HG03521 (cell line): ENCODE results near the gene SOX8.

ENCODE experiments used
- ATAC-seq: cut with Tn5 transposase; IDR thresholded peaks from one replicate; pipeline ENCODE4 v1.9.1; 2021; ENCODE audit warnings: mild to moderate bottlenecking, moderate library complexity; ENCODE audit not compliant: unreplicated experiment

Gene SOX8

DNA sequence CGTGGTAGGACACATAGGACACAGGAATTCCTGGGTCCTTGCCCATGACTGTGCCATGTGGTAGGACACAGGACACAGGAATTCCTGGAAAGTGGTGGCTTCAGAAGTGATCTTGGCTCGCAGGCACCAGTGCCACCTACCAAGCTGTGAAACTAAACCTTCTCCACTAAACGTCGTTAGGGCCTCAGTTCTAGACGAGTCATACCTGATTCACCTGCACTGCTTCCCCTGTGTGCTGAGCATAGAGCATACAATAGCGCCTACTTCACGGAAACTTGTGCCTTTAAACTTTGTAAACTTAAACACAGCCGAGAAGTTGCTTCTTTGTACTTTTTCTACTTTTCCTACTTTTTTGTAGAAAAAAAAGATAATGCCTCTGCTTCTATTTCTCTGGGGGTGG lies 4.8 kb downstream of the SOX8 start:
- no peak for ATAC-seq

GRCh38 chr16:986925-987582 lies 5.5 kb downstream of the SOX8 start:
- ATAC-seq = no peak

DNA sequence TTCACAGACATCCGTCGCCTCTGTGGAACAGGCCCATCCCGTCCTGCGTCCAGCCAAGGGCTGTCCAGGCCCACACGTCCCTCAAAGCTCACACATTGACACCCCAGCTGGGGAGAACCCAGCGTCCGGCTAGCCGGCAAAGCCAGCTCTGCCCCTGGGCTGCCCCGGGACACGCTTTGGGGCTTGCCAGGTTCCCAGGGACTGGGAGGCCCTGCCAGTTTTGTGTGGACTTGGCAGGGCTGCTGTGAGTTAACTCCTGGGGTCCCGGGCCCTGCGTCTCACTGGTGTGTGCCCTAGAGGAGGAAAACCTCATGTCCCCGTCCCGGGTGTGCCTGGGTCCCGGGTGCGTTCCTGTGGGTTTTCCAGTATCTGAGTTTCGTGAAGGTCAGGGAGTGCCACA lies 6.3 kb downstream of the SOX8 start:
- no peak for ATAC-seq

- no peak for ATAC-seq
Observed at GRCh38 chr16:988471-989353, 7.1 kb downstream of the SOX8 start.

- no peak for ATAC-seq
Observed at GRCh38 chr16:989354-989814, 7.8 kb downstream of the SOX8 start.

GRCh38 chr16:990516-991291 lies 9.1 kb downstream of the SOX8 start:
- no peak for ATAC-seq

DNA sequence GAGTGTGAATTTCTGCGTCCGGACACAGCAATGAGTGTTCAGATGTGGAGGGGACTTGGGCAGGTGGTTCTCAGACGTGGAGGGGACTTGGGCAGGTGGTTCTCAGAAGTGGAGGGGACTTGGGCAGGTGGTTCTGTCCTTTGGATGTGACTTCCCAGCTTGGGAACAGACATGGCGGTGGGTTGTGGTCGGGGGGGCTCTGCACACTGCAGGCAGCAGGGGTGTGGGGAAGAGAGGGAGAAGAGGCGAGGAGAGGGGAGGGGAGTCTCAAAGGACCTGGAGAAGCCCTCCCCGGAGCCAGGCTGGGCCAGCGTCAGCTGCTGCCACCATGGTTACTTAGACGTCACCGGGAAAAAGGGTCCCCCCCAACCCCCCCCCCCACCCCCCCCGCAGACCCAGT lies 9.8 kb downstream of the SOX8 start:
- no peak for ATAC-seq

GRCh38 chr16:991773-992172 lies 10.2 kb downstream of the SOX8 start:
- ATAC-seq = no peak

GRCh38 chr16:993731-994130 lies 12.2 kb downstream of the SOX8 start:
- ATAC-seq = no peak

DNA sequence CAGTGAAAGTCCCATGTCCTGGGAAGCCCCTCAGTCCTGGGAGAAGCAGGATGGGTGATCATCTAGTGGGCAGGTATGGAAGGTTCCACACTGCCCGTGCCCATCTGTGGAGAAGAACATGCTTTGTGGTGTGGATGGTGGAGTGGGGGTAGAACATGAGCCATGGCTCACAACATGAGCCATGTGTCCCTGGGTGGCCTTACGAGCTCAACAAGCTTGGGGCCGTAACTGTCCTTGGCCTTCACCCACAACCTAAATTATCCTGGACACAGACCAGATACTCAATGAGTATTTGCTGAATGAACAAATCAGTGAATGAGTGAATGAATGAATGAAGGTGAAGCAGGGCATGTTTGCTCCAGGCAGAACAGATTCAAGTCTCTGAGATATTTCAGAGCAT lies 13.5 kb downstream of the SOX8 start:
- no peak for ATAC-seq

DNA sequence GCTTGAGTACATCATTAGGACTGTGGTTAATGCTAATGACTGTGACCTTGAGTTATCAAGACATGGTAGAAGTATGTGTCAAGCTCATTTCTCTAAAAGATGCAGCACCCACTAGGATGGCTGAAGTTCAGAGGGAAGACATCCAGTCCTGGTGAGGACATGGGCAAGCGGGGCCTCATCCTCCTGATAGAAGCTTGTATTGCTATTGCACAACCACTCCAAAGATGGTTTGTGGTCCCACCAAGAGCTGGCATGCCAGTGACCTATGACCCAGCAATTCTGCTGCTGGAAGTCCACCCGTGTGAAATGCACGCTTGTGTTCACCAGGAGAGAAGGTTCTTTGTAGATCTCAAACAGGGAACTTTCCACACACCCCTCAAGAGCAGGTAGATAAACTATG lies 14.2 kb downstream of the SOX8 start:
- ATAC-seq = no peak

GRCh38 chr16:996681-997080 lies 15.1 kb downstream of the SOX8 start:
- ATAC-seq = no peak

DNA sequence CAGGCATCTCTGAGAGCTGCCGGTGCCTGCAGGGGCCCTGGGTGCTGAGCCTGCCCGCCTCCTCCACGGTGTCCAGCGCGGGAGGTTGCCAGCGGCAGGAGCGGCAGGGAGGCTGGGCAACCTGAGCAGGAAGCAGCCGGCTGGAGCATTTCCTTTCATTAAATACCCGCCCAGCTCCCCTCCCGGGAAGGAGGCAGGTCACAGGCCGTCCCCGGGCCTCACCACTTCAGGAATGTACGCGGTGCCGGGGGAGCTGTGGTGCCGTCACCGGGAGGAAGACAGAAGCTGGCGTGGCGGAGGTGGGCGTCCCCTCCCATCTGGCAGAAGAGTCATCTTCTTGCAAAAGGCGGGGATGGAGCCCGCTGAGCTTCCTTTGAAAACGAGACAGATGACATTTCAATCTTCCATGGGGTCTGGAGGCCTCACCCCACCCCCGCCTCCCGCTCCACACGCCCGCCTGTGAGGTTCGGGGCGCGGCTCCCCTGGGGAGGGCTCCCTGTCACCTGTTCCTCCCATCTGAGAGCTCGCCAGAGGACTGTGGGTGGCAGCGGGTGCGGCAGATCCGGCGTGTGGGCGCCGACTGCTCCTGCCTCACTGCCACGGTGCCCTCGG lies 16.0 kb downstream of the SOX8 start:
- no peak for ATAC-seq

- no peak for ATAC-seq
Observed at GRCh38 chr16:998211-998610, 16.6 kb downstream of the SOX8 start.

DNA sequence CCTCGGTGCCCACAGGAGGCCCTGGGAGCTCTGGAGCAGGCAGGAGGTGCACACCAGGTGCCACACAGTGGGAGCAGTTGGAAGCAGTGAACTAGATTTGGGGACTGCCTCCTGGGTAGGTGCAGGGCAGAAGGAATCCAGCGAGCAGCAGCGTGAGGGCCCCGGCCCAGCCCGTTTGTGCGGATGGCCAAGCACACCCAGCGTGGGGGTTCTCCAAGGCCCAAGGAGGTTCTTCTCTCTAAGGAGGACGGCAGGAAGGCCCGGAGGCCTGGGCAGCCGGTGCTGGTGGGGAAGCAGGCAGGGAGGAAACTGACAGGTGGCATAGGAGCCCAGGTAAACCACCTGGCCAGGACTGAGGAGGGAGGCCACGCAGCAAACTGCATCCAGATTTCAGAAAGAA lies 17.0 kb downstream of the SOX8 start:
- ATAC-seq = no peak

DNA sequence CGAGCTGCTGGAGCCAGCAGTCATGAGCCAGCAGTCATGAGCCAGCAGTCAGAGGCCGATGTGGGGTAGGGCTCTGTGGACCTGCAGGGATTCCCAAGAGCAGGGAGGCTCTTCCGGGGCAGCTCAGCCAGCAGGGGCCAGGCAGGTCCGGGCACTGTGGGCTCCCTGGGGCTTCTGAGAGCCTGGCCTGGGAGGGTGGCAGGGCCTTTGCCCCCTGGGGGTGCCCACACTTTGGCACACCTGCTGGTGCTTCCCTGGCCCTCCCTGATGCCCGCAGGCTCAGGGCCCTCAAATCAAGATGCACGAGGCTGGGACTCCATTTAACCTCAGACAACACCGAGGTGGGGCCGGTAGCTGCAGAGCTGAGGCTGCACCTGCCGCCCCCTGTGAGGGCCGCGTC lies 18.1 kb downstream of the SOX8 start:
- no peak for ATAC-seq

DNA sequence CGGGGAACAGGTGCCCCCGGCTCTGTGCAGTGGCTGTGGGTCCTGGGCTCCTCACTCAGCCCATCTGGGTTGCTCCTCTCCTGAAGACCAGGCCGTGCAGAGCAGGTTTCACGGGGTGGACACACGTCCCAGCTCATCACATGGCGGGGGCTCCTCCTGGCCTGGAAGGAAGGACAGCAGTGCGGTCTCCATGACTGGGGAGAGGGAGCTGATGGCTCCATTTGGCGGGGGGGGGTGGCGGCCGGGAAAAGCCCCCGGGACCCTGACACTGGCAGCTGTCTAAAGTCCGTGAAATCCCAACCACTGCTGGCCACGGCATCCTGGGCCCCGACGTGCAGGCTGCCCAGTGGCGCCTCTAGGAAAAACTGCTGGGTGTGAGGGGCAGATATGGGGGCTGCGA lies 19.0 kb downstream of the SOX8 start:
- no peak for ATAC-seq

- ATAC-seq = no peak
Observed at GRCh38 chr16:1001096-1001495, 19.5 kb downstream of the SOX8 start.

DNA sequence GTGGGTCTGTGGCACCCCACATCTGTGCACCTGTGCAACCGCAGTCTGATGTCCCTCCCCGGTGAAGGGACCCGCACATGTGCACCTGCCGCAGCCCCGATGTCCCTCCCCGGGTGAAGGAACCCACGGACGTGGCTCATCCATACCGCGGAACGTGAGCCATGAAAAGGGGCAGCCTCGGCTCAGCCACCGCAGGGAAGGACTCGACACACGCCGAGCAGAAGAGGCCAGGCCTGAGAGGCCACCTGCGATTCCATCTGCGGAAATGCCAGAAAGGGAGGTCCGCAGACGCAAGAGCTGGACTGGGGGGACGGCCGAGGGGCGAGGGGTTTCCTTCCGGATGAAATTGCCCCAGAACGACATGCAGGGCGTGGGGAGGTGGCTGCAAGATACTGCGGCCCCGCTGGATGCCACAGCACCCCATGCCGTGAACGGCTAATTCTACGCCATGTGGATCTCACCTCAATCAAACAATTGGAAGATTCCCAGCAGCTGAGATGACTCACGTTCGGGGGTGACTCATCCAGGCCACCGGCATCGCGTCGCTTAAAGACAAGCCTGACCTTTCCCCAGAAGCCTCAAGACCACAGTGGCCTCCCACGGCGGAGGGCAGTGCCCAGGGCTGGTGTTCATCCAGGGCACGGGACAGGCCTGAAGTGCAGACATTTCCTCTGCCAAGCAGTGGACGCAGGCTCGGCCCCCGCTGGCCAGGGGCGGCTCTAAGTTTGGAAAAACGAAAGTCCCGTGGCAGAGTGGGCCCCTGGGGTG lies 21.0 kb downstream of the SOX8 start:
- ATAC-seq = no peak
